Measurements from ENCODE around the gene SEZ6L. TPM values are rescaled to one million over a fixed set of nuclear protein-coding genes. Genes with fewer than 3 reads are reported as not detected.
A peak's percentile ranks its signal among the peaks of the same experiment; 100 is the strongest.

SEZ6L gene
- total RNA-seq, 1 experiment from 2014 or later: not detected

DNA sequence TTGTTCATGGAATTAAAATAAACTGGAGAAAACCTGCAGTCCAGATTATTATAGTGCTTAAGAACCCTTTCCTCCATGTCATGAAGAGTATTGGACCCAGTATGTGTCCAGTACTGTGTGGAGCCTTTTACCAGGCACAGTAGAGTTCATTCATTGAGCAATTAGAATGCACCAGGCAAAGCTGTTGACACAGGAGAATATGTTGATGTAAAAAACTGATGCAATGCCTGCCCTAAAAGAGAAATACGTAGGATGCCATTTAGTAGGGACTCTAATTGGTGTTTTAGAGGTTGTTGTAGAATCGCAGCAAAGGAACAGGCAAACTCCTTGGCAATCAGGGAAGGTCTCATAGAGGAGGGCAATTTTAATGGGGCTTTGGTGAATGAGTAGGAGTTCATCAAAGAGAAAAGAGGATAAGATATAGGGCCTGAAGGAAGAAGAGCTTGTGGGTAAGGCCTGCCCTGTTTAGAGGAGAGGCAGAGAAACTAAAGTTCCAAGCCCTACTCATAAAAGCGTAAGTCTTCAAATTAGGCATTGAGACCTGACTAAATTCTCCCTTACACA is 126.4 kb downstream of the SEZ6L start:
- no peak for DNase-seq (ENCODE audit: low spot score)

DNA sequence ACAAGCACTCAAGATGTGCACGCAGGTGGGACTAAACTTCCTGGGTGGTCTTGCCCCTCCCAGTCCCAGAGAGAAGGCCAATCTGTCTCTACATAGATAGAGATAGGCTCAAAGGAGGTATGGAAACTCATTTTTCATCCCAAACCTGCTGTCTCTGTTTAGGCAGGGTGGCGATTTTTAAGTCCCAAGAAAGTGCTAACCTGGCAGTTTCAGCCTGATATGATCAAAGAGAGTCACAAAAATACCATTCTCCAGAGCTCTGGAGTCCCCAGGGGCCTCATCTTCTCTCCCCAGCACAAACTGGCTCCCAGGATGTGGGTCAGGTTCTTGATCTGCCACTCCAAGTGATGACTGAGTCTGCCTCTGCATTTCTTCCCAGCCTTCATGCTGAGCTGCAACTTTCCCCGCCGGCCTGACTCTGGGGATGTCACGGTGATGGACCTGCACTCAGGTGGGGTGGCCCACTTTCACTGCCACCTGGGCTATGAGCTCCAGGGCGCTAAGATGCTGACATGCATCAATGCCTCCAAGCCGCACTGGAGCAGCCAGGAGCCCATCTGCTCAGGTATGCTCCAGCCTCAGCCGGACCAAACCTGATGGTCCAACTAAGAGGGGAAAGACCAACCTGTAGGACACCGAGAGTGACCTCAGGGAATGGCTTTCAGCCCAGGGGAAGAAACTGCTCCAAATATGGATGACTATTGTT is 129.5 kb downstream of the SEZ6L start:
- DNase-seq (ENCODE audit: low spot score): no peak

DNA sequence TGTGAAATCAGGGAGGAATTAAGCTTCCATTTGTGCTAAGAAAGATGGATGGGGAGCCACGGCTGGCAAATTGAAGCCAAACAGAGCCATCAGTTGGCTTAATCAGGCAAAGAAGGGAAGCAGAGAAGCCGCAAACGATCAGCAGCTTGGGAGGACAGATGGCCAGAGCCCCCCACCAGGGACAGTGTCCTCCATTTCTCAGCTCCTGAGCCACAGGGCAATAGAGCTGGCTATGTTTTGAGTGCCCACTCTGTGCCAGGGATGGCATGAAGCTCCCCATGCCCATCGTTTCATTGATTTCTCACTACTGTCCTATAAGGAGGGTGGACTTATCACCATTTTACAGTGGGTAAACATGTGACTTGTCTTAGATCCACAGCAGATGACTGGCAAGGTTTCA is 133.5 kb downstream of the SEZ6L start:
- DNase-seq (ENCODE audit: low spot score): no peak

GRCh38 chr22:26303475-26303874 is 134.2 kb downstream of the SEZ6L start:
- no peak for DNase-seq (ENCODE audit: low spot score)

- DNase-seq (ENCODE audit: low spot score): no peak
Observed at GRCh38 chr22:26304730-26305129, 135.5 kb downstream of the SEZ6L start.

DNA sequence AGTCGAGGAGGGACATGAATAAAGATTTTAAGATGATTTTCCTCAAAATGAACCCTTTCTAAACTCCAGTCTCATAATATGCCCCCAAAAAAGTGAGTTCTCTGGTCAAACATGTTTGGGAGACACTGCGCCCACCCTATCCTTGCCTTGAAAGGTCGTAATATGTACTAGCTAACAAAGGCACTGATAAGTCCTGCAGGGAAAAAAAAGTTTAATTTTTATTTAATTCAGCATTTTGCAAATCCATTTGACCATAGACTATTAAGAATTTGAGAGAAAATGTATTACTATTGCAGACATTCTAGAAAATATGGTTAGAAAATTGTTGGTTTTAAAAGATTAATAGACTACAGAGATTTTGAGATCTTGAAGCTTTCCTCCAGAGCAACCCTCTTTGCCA is 139.2 kb downstream of the SEZ6L start:
- no peak for DNase-seq (ENCODE audit: low spot score)

GRCh38 chr22:26310616-26311015 is 141.4 kb downstream of the SEZ6L start:
- no peak for DNase-seq (ENCODE audit: low spot score)

- no peak for DNase-seq (ENCODE audit: low spot score)
Observed at GRCh38 chr22:26313291-26313690, 144.0 kb downstream of the SEZ6L start.

- DNase-seq (ENCODE audit: low spot score): no peak
Observed at GRCh38 chr22:26314171-26314570, 144.9 kb downstream of the SEZ6L start.

GRCh38 chr22:26314656-26315055 is 145.4 kb downstream of the SEZ6L start:
- no peak for DNase-seq (ENCODE audit: low spot score)

DNA sequence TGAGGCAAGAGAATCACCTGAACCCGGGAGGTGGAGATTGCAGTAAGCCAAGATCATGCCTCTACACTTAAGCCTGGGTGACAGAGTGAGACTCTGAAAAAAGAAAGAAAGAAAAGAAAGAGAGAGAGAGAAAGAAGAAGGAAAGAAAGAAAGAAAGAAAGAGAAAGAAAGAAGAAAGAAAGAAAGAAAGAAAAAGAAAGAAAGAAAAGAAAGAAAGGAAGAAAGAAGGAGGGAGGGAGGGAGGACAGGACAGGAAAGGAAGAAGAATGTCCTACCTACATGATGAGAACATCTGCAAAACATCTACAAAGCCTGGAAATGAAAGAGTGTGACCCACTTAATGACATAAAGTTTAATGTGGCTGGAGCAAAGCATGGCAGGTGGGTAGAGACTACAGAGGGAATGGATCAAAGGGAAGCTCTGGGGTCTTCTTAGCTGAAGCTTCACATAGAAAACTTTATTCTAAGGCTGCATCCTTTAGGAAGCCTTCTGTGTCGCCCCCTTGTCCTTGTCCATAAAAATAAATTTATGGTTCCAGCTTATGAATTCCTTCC is 147.5 kb downstream of the SEZ6L start:
- no peak for DNase-seq (ENCODE audit: low spot score)

GRCh38 chr22:26318975-26319374 is 149.7 kb downstream of the SEZ6L start:
- no peak for DNase-seq (ENCODE audit: low spot score)

DNA sequence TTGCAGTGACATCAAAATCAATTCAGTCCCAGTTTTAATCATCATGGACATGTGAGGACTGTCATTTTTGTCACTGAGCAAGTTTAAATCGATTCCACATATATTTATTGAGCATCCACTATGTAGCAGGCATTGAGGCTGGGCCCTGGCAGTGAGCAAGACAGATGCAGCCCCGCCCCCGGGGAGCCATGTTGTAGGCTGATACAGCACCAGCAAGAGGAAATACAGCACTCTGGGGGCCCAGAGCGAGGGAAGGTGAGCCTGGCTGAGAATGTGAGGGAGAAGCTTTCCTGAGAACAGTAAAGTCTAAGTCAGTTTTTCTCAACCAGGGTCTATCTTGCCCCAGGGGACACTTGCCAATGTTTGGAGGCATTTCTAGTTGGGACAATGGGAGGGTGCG is 151.2 kb downstream of the SEZ6L start:
- no peak for DNase-seq (ENCODE audit: low spot score)

DNA sequence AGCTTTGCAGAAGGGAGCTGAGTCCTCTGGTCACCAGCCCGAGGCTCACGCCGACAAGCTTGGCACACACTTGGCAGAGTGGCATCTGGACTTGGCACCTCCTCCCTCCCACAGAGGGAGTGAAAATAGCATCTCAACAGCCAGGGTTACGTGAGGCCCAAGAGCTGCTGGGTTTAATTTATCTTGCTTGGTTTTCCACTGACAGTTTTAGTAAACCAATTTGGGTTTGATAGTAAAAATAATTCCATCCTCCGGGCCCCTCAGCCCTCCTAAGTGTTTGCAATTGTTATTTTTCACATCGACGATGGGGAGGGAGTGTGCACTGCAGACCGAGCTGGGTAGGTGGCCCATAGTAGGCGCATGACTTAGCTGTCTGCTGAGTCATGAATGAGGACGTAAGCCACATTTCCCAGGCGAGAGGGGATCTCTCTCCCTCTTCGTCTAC is 152.2 kb downstream of the SEZ6L start:
- DNase-seq (ENCODE audit: low spot score): no peak

DNA sequence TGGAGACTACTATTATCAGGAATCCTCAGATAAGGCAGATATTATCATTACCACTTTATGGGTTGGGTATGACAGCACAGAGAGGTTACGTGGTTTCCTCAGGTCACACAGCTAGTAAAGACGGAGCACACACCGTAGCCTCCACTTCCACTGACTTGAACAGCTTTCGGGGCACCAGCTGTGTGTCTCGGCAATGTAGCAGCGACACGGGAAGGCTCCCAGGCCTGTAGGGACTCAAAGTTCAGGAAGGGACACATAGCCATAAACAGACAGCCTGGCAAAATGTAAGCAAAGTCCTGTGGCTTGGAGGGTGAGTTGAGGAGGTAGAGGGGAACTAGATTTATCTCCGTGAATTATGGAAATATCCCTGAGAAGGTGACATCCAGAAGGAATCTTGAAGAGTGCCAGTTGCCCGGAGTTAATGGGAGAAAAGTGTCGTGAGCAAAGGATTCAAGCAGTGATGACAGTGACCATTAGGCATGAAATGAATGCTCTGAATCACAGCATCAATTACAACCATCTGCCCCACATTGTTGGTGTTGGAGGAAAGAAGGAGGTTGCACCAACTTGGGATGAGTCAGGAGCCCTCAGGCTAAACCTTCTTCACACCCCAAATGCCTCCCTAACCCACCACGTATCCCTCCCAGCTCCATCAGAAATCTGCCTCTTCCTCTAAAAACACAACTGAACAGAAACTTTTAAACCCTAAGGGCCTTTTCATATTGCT is 153.1 kb downstream of the SEZ6L start:
- DNase-seq (ENCODE audit: low spot score): no peak

- no peak for DNase-seq (ENCODE audit: low spot score)
Observed at GRCh38 chr22:26323013-26323412, 153.8 kb downstream of the SEZ6L start.

GRCh38 chr22:26324150-26324549 is 154.9 kb downstream of the SEZ6L start:
- no peak for DNase-seq (ENCODE audit: low spot score)

GRCh38 chr22:26325641-26326040 is 156.4 kb downstream of the SEZ6L start:
- no peak for DNase-seq (ENCODE audit: low spot score)

DNA sequence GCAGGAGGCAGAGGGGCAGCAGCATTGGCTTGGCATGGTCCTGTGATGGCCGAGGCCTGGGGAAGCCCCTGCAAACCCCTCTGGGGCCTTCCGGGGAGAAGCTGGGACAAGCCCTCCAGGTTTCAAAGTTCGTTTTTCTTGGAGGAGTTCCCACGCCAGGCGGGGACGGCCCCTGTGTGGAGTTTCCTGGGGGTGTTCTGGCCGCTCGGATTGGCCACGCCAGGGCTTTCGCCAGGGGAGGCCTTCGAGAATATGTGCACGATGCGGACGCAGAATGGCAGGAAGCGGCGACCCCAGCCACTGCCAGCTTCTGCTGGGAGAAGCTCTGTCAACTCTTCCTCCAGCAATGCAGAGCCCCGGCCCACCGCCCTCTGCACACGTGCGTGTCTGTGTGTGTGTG is 157.5 kb downstream of the SEZ6L start:
- no peak for DNase-seq (ENCODE audit: low spot score)

GRCh38 chr22:26327306-26327705 is 158.0 kb downstream of the SEZ6L start:
- DNase-seq (ENCODE audit: low spot score): no peak

GRCh38 chr22:26328221-26328620 is 159.0 kb downstream of the SEZ6L start:
- no peak for DNase-seq (ENCODE audit: low spot score)

- peak; percentile 51 for DNase-seq (ENCODE audit: low spot score)
Observed at GRCh38 chr22:26330971-26331625, 161.8 kb downstream of the SEZ6L start.
